ENCODE measurements around the gene SYDE2.

Gene SYDE2

GRCh38 chr1:85228972-85229371 is 28.2 kb upstream of the SYDE2 start:
- Mint-ChIP-seq H3K4me3 (no peak overlapping the region), H3K36me3 (ENCODE audit: low read depth) (no peaks in the 10 kb centered on the region), H3K4me1 (peaks cover 40% of the 10 kb centered on the region), H3K27me3 (ENCODE audit: low read depth) (no peaks in the 10 kb centered on the region), H3K27ac (peak overlapping the region in 1 of 3 experiments; percentile 11), H3K9me3 (no peaks in the 10 kb centered on the region)
- no peak for TF ChIP-seq CTCF (IDR thresholded peaks at IDR 0.05; ENCODE audit: unreplicated experiment in 3 of 3)

GRCh38 chr1:85225624-85226380 is 25.0 kb upstream of the SYDE2 start:
- no peaks in the 10 kb centered on the region for H3K27me3 Mint-ChIP-seq (ENCODE audit: low read depth)
- peak overlapping the region in 2 of 3 experiments; percentile 18 to 29 for H3K4me3 Mint-ChIP-seq
- no peaks in the 10 kb centered on the region for H3K36me3 Mint-ChIP-seq (ENCODE audit: low read depth)
- peaks cover 56% of the 10 kb centered on the region for H3K4me1 Mint-ChIP-seq
- no peaks in the 10 kb centered on the region for H3K9me3 Mint-ChIP-seq
- TF ChIP-seq CTCF (IDR thresholded peaks at IDR 0.05; ENCODE audit: unreplicated experiment in 3 of 3): no peak
- peak overlapping the region; percentile 82 to 92 (median 88) for H3K27ac Mint-ChIP-seq

GRCh38 chr1:85224734-85225623 is 24.2 kb upstream of the SYDE2 start:
- no peak for TF ChIP-seq CTCF (IDR thresholded peaks at IDR 0.05; ENCODE audit: unreplicated experiment in 3 of 3)
- no peaks in the 10 kb centered on the region for H3K27me3 Mint-ChIP-seq (ENCODE audit: low read depth)
- H3K4me3 Mint-ChIP-seq: no peak overlapping the region
- H3K9me3 Mint-ChIP-seq: no peaks in the 10 kb centered on the region
- no peaks in the 10 kb centered on the region for H3K36me3 Mint-ChIP-seq (ENCODE audit: low read depth)
- H3K27ac Mint-ChIP-seq: peak overlapping the region; percentile 82 to 92 (median 88)
- H3K4me1 Mint-ChIP-seq: peaks cover 60% of the 10 kb centered on the region

GRCh38 chr1:85224295-85224694 is 23.5 kb upstream of the SYDE2 start:
- Mint-ChIP-seq H3K4me1 (peaks cover 58% of the 10 kb centered on the region), H3K4me3 (no peak overlapping the region), H3K36me3 (ENCODE audit: low read depth) (no peaks in the 10 kb centered on the region), H3K9me3 (no peaks in the 10 kb centered on the region), H3K27me3 (ENCODE audit: low read depth) (no peaks in the 10 kb centered on the region), H3K27ac (peak overlapping the region; percentile 82 to 92 (median 88))
- TF ChIP-seq CTCF (IDR thresholded peaks at IDR 0.05; ENCODE audit: unreplicated experiment in 3 of 3): no peak

- Mint-ChIP-seq H3K27ac (peak overlapping the region in 2 of 3 experiments; percentile 55 to 82), H3K4me1 (peaks cover 50% of the 10 kb centered on the region), H3K27me3 (ENCODE audit: low read depth) (no peaks in the 10 kb centered on the region), H3K36me3 (ENCODE audit: low read depth) (no peaks in the 10 kb centered on the region), H3K9me3 (peaks cover 3% of the 10 kb centered on the region), H3K4me3 (no peak overlapping the region)
- TF ChIP-seq CTCF (IDR thresholded peaks at IDR 0.05; ENCODE audit: unreplicated experiment in 3 of 3): no peak
Observed at GRCh38 chr1:85223334-85223733, 22.5 kb upstream of the SYDE2 start.

Data from nephron (organoid).